HepG2 (cell line): Measurements from ENCODE around the gene IHH. TPM values are rescaled to one million over a fixed set of nuclear protein-coding genes. Genes with fewer than 3 reads are reported as not detected.

Source experiments
- ATAC-seq: fragments of 200-7000 bp; cut with Tn5 transposase; 3 replicates; pipeline ENCODE4 v1.9.1; 2020; ENCODE audit warnings: mild to moderate bottlenecking, moderate library complexity
- BruUV-seq: library from RNA; stranded (reverse); fragments of 400-500 nt; replicated peaks from 2 replicates; lab custom pipeline; 2021; lab: Mats Ljungman, UMichigan
- CTCF ChIA-PET: fragments of 300-600 bp; formaldehyde crosslinking; extraction: SDS; loops from one replicate; lab custom pipeline; 2021; ENCODE audit warnings: low total read pairs, inconsistent platforms, low intra/inter-chr PET ratio; lab: Yijun Ruan, JAX
- POLR2A ChIA-PET: fragments of 350-600 bp; sonication (Branson Sonifier 250); formaldehyde crosslinking; loops from one replicate; lab custom pipeline; 2020; ENCODE audit warnings: antibody characterized with exemption, inconsistent platforms; lab: Yijun Ruan, JAX
- DNase-seq: peaks from one replicate; pipeline ENCODE4 v3.0.0-alpha.2; 2015; ENCODE audit warnings: low spot score
- FAIRE-seq: peaks from 3 replicates; lab custom pipeline; 2011; peaks lifted over from hg19 to GRCh38; lab: Jason Lieb, UNC
- H2AFZ ChIP-seq: one replicate; pipeline ENCODE4 v1.6.1; 2011; ENCODE audit warnings: low read length, inconsistent platforms
- H3K27ac ChIP-seq: fragments of 300-600 bp; 3 replicates; pipeline ENCODE4 v1.8.0; 2011; ENCODE audit warnings: mixed run types, mild to moderate bottlenecking, mixed read lengths, low read length, inconsistent platforms; ENCODE audit not compliant: insufficient read depth; ENCODE audit errors: extremely low read length
- H3K27me3 ChIP-seq, 2 experiments: fragments of 200-600 bp in 1 of 2; 2 replicates in 1 of 2; 3 replicates in 1 of 2; pipeline versions ENCODE4 v1.6.0 to v1.8.0; 2011; ENCODE audit warnings: low read length in 2 of 2, mild to moderate bottlenecking in 2 of 2, moderate library complexity in 2 of 2, inconsistent platforms in 1 of 2; ENCODE audit not compliant: insufficient read depth in 2 of 2, control insufficient read depth in 1 of 2
- H3K36me3 ChIP-seq, 2 experiments: fragments of 200-600 bp in 1 of 2; replicated peaks in 1 of 2; 2 replicates in 1 of 2; 3 replicates in 1 of 2; pipeline versions ENCODE4 v1.5.1 to v1.8.0; 2011; ENCODE audit warnings: low read length in 2 of 2, inconsistent platforms in 1 of 2; ENCODE audit not compliant: insufficient read depth in 2 of 2, control insufficient read depth in 1 of 2
- H3K4me1 ChIP-seq: 2 replicates; pipeline ENCODE4 v1.5.1; 2012; ENCODE audit warnings: low read length, inconsistent platforms; ENCODE audit not compliant: insufficient read depth
- H3K4me2 ChIP-seq: 2 replicates; pipeline ENCODE4 v1.6.0; 2011; ENCODE audit warnings: low read depth, low read length, inconsistent platforms
- H3K4me3 ChIP-seq, 3 experiments: fragments of 200-600 bp in 1 of 3; sonication (generic), shearing (Covaris generic) in 1 of 3; replicated peaks in 1 of 3; 2 replicates each; pipeline ENCODE4 v1.5.1; 2011 to 2016; ENCODE audit warnings: low read length in 3 of 3, inconsistent platforms in 2 of 3, low read depth in 2 of 3, mild to moderate bottlenecking in 2 of 3, control low read depth in 1 of 3, mixed read lengths in 1 of 3; ENCODE audit not compliant: insufficient read depth in 1 of 3
- H3K79me2 ChIP-seq: one replicate; pipeline ENCODE4 v1.6.1; 2011; ENCODE audit warnings: low read length, inconsistent platforms; ENCODE audit not compliant: insufficient read depth
- H3K9ac ChIP-seq: 2 replicates; pipeline ENCODE4 v1.6.0; 2011; ENCODE audit warnings: mild to moderate bottlenecking, low read depth, low read length, inconsistent platforms; ENCODE audit not compliant: insufficient read depth
- H3K9me3 ChIP-seq: 2 replicates; pipeline ENCODE4 v1.5.1; 2012; ENCODE audit warnings: mild to moderate bottlenecking, low read length
- H4K20me1 ChIP-seq: 2 replicates; pipeline ENCODE4 v1.6.0; 2011; ENCODE audit warnings: inconsistent platforms, mild to moderate bottlenecking, low read length, moderate library complexity; ENCODE audit not compliant: insufficient read depth
- SALL1 ChIP-seq: sonication (generic); formaldehyde crosslinking; IDR thresholded peaks from 2 replicates; pipeline ENCODE4 v1.8.0; 2022; ENCODE audit warnings: mild to moderate bottlenecking, missing genetic modification reagents
- SMYD3 ChIP-seq: sonication (generic); formaldehyde crosslinking; IDR thresholded peaks from 2 replicates; pipeline ENCODE4 v1.8.1; 2023; ENCODE audit warnings: mild to moderate bottlenecking, missing genetic modification reagents
- STAG1 ChIP-seq: sonication (generic); formaldehyde crosslinking; IDR thresholded peaks from 2 replicates; pipeline ENCODE4 v1.4.0; 2020; ENCODE audit warnings: missing genetic modification reagents
- WGBS: methylation state at CpG from one replicate; pipeline ENCODE4 v1.1.6; 2017; ENCODE audit warnings: low lambda C conversion rate; 5-methylcytosine and 5-hydroxymethylcytosine counted together
- in situ Hi-C: cut with HindIII; loops from 2 replicates; pipeline ENCODE4 v1.10.0; 2017; ENCODE audit warnings: low pct_unique_long_range_greater_than_20kb; ENCODE audit not compliant: extremely low pct_ligation_motif_present
- intact Hi-C: fragments of 100-400 bp; cut with micrococcal nuclease; formaldehyde crosslinking; loops from one replicate; pipeline ENCODE4 v1.10.0; 2022; ENCODE audit not compliant: unreplicated experiment
- polyA plus RNA-seq, 8 experiments: library from polyadenylated mRNA; depleted of rRNA in 3 of 8; stranded (reverse) in 7 of 8; unstranded in 1 of 8; fragments of >200 nt; fragmentation: Illumina TruSeq in 4 of 8; extraction: Trizol in 4 of 8; gene quantifications; 2 replicates each; pipeline versions ENCODE4 v1.2.1 to v1.2.3, GENCODE V29; 2011 to 2016; ENCODE audit warnings: low read depth in 4 of 8, missing spikeins in 1 of 8, mixed read lengths in 1 of 8; ENCODE audit not compliant: insufficient read depth in 1 of 8
- total RNA-seq, 5 experiments: library from RNA; depleted of rRNA; stranded (reverse); fragments of >200 nt; fragmentation: Illumina TruSeq; extraction: Trizol; gene quantifications; 2 replicates each; pipeline ENCODE4 v1.2.3, GENCODE V29; 2016; ENCODE audit warnings: low read depth in 1 of 5
- TF ChIP-seq, protein P1 (sequence below): sonication (generic); formaldehyde crosslinking; IDR thresholded peaks from 2 replicates; pipeline ENCODE4 v1.8.0; 2023; ENCODE audit warnings: mild to moderate bottlenecking, missing genetic modification reagents

Gene IHH
- total and polyA plus RNA-seq, 2 of the 13 experiments (the other 11 are each of a cell fraction or from before 2014, with no cell fraction given), result 0.42 TPM; not detected in 1

DNA sequence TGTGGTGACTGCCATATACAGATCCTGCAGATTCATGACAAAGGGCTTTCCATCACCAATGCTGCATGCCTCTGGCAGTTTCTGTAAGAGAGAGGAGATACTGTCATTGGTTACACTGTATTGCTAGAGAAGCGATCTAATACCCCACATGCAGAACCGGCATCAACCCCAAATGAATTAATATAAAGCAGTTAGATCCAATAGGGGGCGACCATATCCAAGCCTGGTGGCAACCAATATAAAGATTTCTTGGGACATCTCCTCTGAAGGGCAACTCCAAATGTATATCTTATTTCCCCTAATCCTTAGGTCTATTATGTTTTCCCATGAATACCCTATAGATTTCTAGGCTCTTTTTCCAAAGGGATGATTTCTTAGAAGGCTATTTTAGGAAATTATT lies 17.4 kb upstream of the IHH start:
- no peak for ATAC-seq
- H3K36me3 ChIP-seq, result peaks cover 15 to 23% of the 10 kb centered on the region in 2 experiments
- CTCF ChIA-PET, result no interaction called here
- 98% methylated on average over 3 of the region's 3 CpGs for WGBS
- H3K9ac ChIP-seq, result no peak overlapping the region
- no peaks in the 10 kb centered on the region for H3K9me3 ChIP-seq
- H3K79me2 ChIP-seq, result no peaks in the 10 kb centered on the region
- BruUV-seq, result no TSS peak
- H2AFZ ChIP-seq, result no peak overlapping the region
- H3K4me2 ChIP-seq, result no peak overlapping the region
- in situ Hi-C loops, result no loop called here
- intact Hi-C loops, result no loop called here
- H4K20me1 ChIP-seq, result no peaks in the 10 kb centered on the region; the same call in 1 of the 2 replicates
- DNase-seq, result no peak
- no peak overlapping the region for H3K4me3 ChIP-seq
- no peak overlapping the region for H3K27ac ChIP-seq
- H3K27me3 ChIP-seq, result no peaks in the 10 kb centered on the region
- H3K4me1 ChIP-seq, result peaks cover 56% of the 10 kb centered on the region
- no peak for FAIRE-seq
- POLR2A ChIA-PET, result no interaction called here
- peak; percentile 42 for TF ChIP-seq STAG1 (CRISPR knock-in tag)
- no peak for TF ChIP-seq SALL1 (CRISPR knock-in tag)

DNA sequence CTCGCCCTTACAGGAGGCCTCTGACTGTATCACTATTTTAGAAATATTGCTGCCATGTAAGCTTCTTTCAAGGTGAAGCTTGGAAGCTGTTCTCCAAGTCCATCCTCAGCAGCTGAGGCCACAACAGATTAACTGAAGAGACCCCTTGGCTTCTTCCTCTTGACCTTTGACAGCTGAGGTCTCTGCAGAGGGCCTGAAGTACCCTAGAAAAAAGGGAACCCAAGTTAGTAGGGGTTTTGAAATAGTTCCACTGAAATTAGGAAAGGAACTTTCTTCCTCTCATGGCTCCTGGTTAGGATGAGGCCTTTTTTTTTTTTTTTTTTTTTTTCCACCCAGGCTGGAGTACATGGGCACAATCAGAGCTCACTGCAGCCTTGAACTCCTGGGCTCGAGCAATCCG lies 15.5 kb upstream of the IHH start:
- BruUV-seq, result no TSS peak
- Histone ChIP-seq H3K4me2 (no peak overlapping the region), H3K36me3 (peaks cover 15 to 23% of the 10 kb centered on the region in 2 experiments), H3K79me2 (no peaks in the 10 kb centered on the region), H3K9me3 (no peaks in the 10 kb centered on the region), H4K20me1 (no peaks in the 10 kb centered on the region; the same call in 1 of the 2 replicates), H3K4me3 (no peak overlapping the region), H2AFZ (no peak overlapping the region), H3K4me1 (peaks cover 58% of the 10 kb centered on the region), H3K27ac (no peak overlapping the region), H3K9ac (no peak overlapping the region), H3K27me3 (no peaks in the 10 kb centered on the region)
- POLR2A ChIA-PET, result no interaction called here
- in situ Hi-C loops, result no loop called here
- CTCF ChIA-PET, result no interaction called here
- DNase-seq, result no peak
- ATAC-seq, result no peak
- FAIRE-seq, result no peak
- 96% methylated on average over 3 of the region's 3 CpGs for WGBS
- no peak for TF ChIP-seq SMYD3
- TF ChIP-seq, protein P1, sequence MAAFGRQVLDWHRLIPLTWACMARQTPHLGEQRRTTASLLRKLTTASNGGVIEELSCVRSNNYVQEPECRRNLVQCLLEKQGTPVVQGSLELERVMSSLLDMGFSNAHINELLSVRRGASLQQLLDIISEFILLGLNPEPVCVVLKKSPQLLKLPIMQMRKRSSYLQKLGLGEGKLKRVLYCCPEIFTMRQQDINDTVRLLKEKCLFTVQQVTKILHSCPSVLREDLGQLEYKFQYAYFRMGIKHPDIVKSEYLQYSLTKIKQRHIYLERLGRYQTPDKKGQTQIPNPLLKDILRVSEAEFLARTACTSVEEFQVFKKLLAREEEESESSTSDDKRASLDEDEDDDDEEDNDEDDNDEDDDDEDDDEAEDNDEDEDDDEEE (CRISPR knock-in tag), result no peak
- intact Hi-C loops, result no loop called here
